Mucosa of gallbladder (tissue), 1 donor: Measurements from ENCODE around the gene CMSS1. TPM values are rescaled to one million over a fixed set of nuclear protein-coding genes. Genes with fewer than 3 reads are reported as not detected.
A peak's percentile ranks its signal among the peaks of the same experiment; 100 is the strongest.

Source experiments
- DNase-seq: peaks from one replicate; pipeline ENCODE4 v3.0.0-alpha.2; 2020; ENCODE audit warnings: low spot score
- total RNA-seq: library from RNA; stranded (reverse); gene quantifications from one replicate; pipeline ENCODE4 v1.2.1, GENCODE V29; 2021
- donor health status: DM: no; HTN: no; CAD: no.

Gene CMSS1
- total RNA-seq, 1 donor from 2014 or later, result 18.2 TPM

DNA sequence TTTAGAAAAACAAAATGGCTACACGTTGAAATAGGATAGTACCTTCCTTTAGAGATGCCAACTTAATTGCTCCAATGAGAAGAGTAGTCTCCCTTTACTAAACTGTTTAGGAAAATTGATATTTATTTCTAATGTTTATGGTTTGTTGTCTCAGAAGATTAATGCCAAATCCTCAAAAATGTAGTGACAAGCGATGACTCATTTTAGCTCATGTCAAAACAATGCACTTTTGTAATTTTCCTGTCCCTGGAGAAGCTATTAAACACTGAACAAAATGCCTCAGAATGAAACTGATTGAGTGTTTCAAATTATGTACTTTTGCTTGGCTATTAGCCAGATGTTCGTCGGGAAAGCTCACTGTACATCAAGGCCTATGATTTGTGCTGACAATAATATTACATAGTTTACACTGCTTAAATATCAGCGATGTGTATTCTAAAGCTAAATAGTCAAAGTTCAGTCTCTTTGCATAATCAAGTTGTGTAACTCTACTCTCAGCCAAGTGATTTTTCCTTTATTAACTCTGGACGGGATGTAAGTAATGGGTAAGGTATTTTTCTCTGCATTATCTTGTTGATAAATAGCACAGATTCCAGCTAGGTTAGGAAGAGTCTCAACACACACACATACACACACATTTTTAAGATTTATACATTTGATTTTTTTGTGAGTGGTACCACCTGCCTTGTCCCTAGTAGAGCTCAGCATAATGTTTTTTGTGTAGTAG, 83.7 kb downstream of the CMSS1 start:
- DNase-seq, result no peak

GRCh38 chr3:99902091-99902490, 84.4 kb downstream of the CMSS1 start:
- DNase-seq, result no peak

DNA sequence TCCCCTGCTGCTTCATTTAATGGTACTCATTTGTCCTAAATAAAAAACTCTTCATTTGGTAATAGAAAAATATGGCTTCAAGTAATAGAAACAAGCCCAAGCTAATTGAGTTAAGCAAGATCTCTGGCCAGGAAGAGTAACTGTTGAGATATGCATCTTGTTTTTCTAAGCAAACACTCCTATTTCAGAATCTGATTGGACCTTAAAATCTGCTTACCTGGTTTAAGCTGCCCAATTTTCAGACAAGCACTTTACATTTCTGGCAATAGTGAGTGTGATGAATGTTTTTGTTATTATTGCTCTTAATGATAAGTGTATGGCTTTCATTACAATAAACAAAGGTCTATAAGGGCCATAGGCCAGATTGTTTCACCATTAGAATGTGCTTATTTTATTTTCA, 86.2 kb downstream of the CMSS1 start:
- DNase-seq, result no peak

DNA sequence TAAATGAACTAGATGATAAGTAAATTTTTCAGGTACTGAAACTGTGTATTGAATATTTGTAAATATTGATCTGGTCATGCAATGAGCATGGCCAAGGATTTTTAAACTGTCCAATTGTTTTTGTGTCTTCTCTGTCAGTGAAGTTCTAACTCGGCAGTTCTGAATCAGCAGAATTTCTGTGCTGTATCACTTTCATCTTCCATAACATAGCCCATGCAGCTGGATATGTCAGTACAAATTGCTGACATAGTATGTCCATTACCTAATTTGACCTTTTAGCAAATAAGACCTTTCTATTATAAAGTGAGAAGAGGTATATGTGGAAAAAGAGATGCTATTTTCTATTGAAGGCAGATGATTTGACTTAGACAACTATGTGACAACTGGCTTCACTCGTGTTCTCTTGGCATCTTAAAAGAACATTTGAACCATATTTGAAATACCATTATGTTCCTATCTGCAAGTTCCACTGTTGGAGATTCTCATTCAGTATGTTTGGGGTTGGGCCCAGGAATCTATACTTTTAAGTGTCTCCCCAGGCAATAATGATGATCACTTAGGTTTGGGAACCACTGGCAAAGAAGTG, 90.4 kb downstream of the CMSS1 start:
- DNase-seq, result no peak

DNA sequence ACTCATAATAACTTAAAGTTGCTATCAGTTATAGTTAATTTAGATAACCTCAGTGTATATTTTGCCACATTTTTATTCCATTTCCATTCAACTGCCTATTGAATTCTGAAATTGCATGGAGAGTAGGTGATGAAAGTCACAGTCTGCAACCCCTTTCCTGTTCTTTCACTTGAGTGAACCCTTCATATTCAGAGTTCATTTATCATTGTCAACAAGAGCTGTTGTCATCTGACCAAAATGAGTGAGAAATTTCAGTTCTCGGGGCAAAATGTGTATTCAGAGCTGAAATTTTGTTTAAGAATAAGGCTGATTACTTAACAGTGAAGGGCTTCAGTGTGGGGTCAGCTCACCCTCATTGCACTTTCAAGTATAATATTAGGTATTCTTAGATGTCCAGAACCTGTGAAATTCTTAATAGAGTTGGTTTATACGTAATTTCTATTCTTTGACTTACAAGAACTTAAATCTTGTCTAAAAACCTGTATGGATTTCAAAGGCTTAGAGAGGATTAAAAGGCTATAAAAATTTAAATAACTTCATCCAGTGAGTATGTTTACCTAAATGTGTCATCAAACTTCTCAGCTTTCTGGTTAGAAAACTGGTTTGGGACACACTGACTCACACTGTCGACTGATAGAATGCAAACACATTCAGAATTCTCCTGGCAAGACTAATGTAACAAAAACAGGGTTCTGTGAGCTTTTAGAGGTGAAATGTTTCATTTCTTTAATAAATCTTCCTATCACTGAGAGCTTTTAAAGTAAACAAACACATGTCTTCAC, 92.2 kb downstream of the CMSS1 start:
- no peak for DNase-seq

DNA sequence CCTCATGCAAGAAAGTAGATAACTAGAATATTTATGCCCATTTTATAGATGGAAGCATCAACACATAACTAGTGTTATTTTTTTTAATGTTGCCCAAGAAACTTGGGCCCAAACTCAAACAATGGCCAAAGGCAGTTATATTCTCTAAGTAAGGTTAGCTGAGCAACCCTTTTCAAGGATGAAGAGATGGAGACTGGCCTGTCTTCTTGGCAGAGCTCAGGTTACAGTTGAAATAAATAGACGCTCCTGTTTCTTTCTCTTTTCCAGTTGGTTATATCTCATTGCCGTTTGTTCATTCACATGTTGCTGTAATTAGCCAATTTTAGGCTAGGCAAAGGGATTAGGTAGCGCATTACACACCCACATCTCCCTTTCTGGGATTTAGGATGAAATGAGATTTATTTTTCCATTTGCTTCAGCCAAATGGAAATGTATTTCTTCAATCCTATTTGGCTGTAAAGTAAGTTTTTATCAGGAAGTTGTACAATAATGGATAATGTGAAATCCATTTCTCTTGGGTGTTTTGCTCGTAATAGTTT, 93.2 kb downstream of the CMSS1 start:
- DNase-seq, result no peak

GRCh38 chr3:99911433-99911832, 93.8 kb downstream of the CMSS1 start:
- DNase-seq, result no peak

DNA sequence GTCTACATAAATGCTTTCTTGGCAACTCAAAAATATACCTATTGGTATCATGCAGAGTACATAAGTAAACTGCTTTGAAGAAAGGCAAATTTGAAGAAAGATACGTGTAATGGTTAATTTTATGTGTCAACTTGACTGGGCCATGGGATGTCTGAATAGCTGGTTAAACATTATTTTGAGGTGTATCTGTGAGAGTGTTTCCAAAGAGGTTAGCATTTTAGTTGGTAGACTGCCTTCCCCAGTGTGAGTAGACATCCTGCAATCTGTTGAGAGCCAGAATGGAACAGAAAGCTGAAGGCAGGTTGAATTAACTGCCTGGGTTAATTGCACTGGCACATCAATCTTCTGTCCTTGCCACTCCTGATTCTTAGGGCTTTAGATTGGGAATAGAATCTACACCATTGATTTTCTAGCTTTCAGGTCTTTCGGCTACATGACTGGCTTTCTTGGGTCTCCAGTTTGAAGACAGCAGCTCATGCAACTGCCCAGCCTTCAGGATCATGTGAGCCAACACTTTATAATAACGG, 98.3 kb downstream of the CMSS1 start:
- no peak for DNase-seq

DNA sequence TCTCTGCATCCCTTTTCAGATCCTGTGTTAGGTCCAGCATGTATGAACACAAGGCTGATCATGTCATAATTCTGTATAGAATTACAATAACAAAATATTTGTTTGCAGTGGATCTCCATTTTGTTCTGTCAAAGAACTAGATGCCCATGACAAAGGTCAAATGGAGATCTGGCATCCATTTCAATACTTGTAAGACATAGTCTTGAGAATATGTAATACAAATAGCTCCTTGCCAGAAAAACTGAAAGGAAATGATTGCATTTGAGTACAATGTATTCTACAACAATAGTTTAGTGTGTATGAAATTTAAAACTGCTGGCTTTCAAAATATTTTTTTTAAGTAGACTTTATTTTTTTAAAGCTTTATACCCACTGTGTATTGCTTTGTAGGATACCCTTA, 101.1 kb downstream of the CMSS1 start:
- no peak for DNase-seq

DNA sequence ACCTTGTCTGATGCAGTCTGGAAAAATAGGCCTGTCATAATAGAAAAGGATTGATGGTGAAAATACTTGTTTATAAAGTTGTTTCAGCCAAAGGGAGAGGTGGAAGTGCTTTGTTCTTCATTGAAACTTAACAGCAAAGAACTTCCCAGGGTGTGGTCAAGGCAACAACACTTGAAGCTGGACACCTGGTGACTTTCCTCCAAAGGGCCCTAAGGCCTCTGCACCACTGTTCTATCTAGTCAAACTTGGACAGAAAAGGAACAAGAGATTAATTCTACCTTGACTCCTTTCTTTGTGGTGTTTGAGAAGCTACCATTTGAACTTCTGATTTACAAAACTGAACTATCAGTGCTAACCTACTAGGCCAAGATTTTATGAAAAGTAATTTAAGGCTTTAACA, 102.0 kb downstream of the CMSS1 start:
- DNase-seq, result no peak

DNA sequence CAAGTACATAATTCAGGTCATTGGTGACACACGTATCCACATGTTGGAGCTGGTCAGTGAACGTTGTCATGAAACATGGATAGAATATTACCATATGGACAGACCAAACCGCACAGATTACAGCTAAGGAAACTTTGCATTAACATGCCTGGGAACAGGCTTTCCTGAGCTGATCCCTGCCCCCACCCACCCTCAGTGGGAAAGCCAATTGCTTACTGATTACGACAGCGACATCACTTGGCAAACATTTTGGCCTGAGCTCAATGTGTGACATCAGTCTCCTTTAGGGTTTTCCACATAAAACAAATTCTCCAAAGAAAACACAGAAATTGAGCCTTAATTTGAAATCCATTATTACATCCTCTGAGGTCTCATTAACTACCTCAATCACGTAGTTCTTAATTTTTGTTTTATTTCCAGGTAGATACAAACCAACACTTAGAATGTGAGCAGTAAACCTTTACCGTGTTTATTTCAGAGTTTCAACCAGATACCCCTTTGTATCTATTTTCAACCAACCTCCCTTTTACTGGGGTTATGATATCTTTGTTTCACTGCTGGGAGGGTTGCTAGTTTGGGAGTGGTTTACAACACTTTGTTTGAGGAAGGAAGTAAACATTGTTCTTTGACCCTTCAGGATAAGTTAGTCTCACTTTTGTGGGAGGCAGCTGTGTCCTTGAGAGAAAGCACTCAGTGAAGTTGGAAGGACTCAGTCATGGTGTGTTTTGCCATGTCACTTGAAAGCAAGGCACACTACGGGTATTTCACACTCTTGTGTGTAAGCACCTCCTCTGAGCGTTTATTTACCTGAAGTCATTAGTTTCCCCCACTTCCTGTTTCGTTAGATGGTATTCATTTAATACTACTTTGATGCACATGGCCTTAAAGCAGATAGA, 103.1 kb downstream of the CMSS1 start:
- DNase-seq, result peak; percentile 67

DNA sequence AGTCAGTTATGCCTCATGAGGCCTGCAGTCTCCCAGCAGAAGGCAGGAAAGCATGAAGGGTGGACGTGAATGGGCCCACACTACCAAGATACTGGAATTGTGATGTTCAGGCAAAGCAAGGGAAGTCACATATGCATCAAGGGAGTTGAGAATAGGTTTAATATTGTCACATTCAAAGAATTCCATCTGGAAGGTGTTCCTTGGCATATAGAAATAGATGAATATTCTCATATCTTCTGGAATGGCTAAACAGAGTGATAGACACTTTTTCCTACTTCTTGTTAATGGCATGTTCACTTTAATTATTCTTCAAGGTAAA, 103.7 kb downstream of the CMSS1 start:
- no peak for DNase-seq

GRCh38 chr3:99921986-99922385, 104.3 kb downstream of the CMSS1 start:
- no peak for DNase-seq

DNA sequence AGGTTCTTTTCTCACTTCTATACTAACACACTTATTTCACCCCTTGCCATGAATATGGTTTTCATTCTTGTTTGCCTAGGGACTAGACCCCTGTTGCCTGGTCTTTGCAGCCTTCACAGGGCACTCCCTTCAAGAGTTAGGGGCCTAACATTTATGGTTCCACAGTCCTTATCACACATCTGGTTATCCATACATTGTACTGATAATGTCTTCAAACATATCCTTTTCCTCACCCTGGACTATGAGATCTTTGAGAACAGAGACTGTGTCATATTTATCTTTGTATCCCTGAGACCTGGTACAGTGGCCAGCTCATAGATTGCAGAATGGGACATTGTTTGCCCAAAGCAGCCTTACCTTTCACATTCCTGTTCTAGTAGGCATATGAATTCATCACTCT, 106.2 kb downstream of the CMSS1 start:
- no peak for DNase-seq

- DNase-seq, result peak; percentile 82
Observed at GRCh38 chr3:99925584-99926230, 108.0 kb downstream of the CMSS1 start.

- no peak for DNase-seq
Observed at GRCh38 chr3:99927671-99928457, 110.2 kb downstream of the CMSS1 start.

DNA sequence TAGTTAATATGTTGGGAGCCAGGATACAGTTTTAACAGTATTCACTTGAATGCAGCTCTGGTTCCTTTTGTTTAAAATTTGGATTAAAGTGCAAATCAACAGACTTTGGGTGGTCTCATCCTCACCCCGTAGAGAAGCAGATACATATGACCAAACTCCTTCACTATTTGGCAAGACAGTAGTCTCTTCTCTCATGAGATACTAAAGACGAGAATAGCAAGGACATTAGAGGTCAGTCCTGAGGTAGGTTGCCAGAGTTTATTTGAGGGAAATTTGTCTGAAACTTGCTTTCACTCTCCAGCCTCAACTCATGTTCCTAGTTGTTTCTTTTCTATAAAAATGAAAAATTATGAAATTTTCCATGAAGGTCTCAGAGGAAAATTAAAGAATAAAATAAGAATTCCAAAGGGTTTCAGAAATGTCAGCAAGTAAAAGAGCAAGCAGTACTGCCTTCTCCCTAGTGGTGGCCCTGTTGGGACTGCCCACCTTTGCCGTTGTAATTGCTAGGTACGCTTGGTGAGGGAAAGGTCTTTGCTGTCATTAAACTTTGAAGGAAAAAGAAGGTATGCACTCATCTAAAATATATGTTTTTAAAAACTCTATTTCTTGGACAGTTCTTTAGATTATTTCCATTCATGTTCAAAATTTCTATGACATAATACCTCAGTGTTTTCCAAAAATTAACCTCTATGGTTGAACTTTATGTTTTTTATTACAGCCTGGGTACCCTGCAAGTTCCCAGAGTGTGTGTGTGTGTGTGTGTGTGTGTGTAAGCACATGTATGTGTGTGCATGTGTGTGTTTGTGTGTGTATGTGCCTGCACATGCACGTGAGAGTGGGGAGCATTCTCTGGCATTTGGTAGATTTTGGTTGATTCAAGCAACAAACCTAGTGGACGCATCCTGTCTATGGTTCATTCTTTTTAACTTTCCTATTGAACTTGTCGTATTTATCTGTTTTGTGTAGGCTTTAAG, 111.4 kb downstream of the CMSS1 start:
- no peak for DNase-seq

- DNase-seq, result peak; percentile 37
Observed at GRCh38 chr3:99929745-99930139, 112.1 kb downstream of the CMSS1 start.

DNA sequence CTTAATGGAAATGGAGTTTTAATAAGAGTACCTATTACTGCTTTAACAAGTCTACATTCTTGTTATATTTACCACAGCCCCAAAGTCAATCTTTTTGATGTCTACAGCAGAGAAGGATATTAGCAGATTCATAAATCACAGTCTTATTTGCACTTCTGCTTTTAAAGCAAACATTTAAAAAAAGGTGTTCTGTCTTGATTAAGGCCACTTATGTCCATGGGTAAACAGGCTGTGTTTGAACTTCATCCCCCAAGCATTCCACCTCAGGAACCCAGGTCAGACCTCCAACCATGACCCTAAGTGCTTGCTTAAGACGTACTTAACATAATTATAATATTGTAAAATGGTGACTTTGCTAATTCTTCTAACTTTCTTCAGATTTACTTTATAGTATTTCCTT, 113.4 kb downstream of the CMSS1 start:
- DNase-seq, result no peak
